Epithelial cell of proximal tubule (primary cell): ENCODE measurements around the gene DNM2. TPM values are rescaled to one million over a fixed set of nuclear protein-coding genes. Genes with fewer than 3 reads are reported as not detected.

Experiments used
- DNase-seq: peaks from one replicate; pipeline ENCODE4 v3.0.0-alpha.2; 2011; ENCODE audit warnings: low read depth
- H3K4me3 ChIP-seq: 2 replicates; pipeline ENCODE4 v1.5.1; 2011; ENCODE audit warnings: low read depth, mild to moderate bottlenecking, low read length
- CTCF ChIP-seq: conservative IDR thresholded peaks from 2 replicates; pipeline ENCODE4 v1.5.1; 2012; ENCODE audit warnings: low read depth, mild to moderate bottlenecking, low read length
- total RNA-seq: library from RNA; depleted of rRNA; stranded (reverse); fragments of >200 nt; gene quantifications from 2 replicates; pipeline ENCODE4 v1.2.3, GENCODE V29; 2015

The DNM2 gene
- total RNA-seq, 1 donor from 2014 or later, result 94.5 TPM

GRCh38 chr19:10718205-10719196, 622 bp downstream of the DNM2 start:
- H3K4me3 ChIP-seq, result peak overlapping the region; percentile 78
- no peak for TF ChIP-seq CTCF
- no peak for DNase-seq

- H3K4me3 ChIP-seq, result peak overlapping the region; percentile 78
- no peak for TF ChIP-seq CTCF
- no peak for DNase-seq
Observed at GRCh38 chr19:10719466-10719961, 1.6 kb downstream of the DNM2 start.

- no peak for TF ChIP-seq CTCF
- H3K4me3 ChIP-seq, result peak overlapping the region; percentile 78
- DNase-seq, result no peak
Observed at GRCh38 chr19:10720607-10721125, 2.8 kb downstream of the DNM2 start.

GRCh38 chr19:10723591-10723990, 5.7 kb downstream of the DNM2 start:
- H3K4me3 ChIP-seq, result no peak overlapping the region
- TF ChIP-seq CTCF, result no peak
- no peak for DNase-seq

- DNase-seq, result no peak
- no peak for TF ChIP-seq CTCF
- H3K4me3 ChIP-seq, result no peak overlapping the region
Observed at GRCh38 chr19:10724573-10725071, 6.7 kb downstream of the DNM2 start.

- no peak for TF ChIP-seq CTCF
- no peak overlapping the region for H3K4me3 ChIP-seq
- no peak for DNase-seq
Observed at GRCh38 chr19:10725415-10725814, 7.5 kb downstream of the DNM2 start.
